Lower lobe of right lung (tissue), 2 donors: ENCODE measurements around the gene TBC1D19. TPM values are rescaled to one million over a fixed set of nuclear protein-coding genes. Genes with fewer than 3 reads are reported as not detected.

Experiments used
- ATAC-seq, 2 donors: fragments of 200-7000 bp; cut with Tn5 transposase; one replicate each; pipeline ENCODE4 v1.9.1; 2020 to 2022; ENCODE audit warnings: mild to moderate bottlenecking in 2 of 2, moderate library complexity in 2 of 2
- DNase-seq: peaks from one replicate; pipeline ENCODE4 v3.0.0-alpha.2; 2020
- H3K27ac ChIP-seq: fragments of 200-600 bp; one replicate; pipeline ENCODE4 v1.8.0; 2022
- H3K27me3 ChIP-seq: fragments of 200-600 bp; one replicate; pipeline ENCODE4 v1.8.0; 2022; ENCODE audit warnings: low read depth
- H3K36me3 ChIP-seq: fragments of 200-600 bp; one replicate; pipeline ENCODE4 v1.8.0; 2022; ENCODE audit warnings: mild to moderate bottlenecking
- H3K4me1 ChIP-seq: fragments of 200-600 bp; one replicate; pipeline ENCODE4 v1.8.0; 2022
- H3K4me3 ChIP-seq: fragments of 200-600 bp; one replicate; pipeline ENCODE4 v1.8.0; 2022; ENCODE audit warnings: mild to moderate bottlenecking
- H3K9me3 ChIP-seq: fragments of 200-600 bp; one replicate; pipeline ENCODE4 v1.8.0; 2022
- CTCF ChIP-seq: fragments of 200-600 bp; IDR thresholded peaks from one replicate; pipeline ENCODE4 v1.8.0; 2022; ENCODE audit warnings: antibody characterized with exemption, mild to moderate bottlenecking
- intact Hi-C: fragments of 100-400 bp; cut with DNase I; formaldehyde crosslinking; loops from one replicate; pipeline ENCODE4 v1.11.0; 2022
- total RNA-seq: library from RNA; stranded (reverse); fragmentation: NEBNext Ultra II Directional; extraction: Animal tissue kit (Norgen Biotek cat#: 25700); gene quantifications from one replicate; pipeline ENCODE4 v1.2.1, GENCODE V29; 2021
- donor health status: DM: no; HTN: yes; CAD: no; lungs with severe emphysema.

Gene TBC1D19
- total RNA-seq, 1 donor from 2014 or later, result 12.5 TPM

- H3K4me3 ChIP-seq, result no peak overlapping the region
- no peaks in the 10 kb centered on the region for H3K9me3 ChIP-seq
- peaks cover 8% of the 10 kb centered on the region for H3K36me3 ChIP-seq
- no peaks in the 10 kb centered on the region for H3K27me3 ChIP-seq
- intact Hi-C loops, result no loop called here
- no peak overlapping the region for H3K27ac ChIP-seq
- ATAC-seq (no peak), DNase-seq (no peak)
- H3K4me1 ChIP-seq, result no peaks in the 10 kb centered on the region
- no peak for TF ChIP-seq CTCF
Measured at GRCh38 chr4:26749867-26750266, 166.0 kb downstream of the TBC1D19 start.

GRCh38 chr4:26751004-26751403 is 167.1 kb downstream of the TBC1D19 start:
- ATAC-seq, result no peak
- no peak for DNase-seq
- H3K4me1 ChIP-seq, result no peaks in the 10 kb centered on the region
- peaks cover 8% of the 10 kb centered on the region for H3K36me3 ChIP-seq
- H3K27ac ChIP-seq, result no peak overlapping the region
- H3K4me3 ChIP-seq, result no peak overlapping the region
- H3K9me3 ChIP-seq, result no peaks in the 10 kb centered on the region
- no peak for TF ChIP-seq CTCF
- intact Hi-C loops, result no loop called here
- H3K27me3 ChIP-seq, result no peaks in the 10 kb centered on the region

GRCh38 chr4:26751838-26752237 is 168.0 kb downstream of the TBC1D19 start:
- H3K4me3 ChIP-seq, result no peak overlapping the region
- H3K4me1 ChIP-seq, result no peaks in the 10 kb centered on the region
- ATAC-seq (no peak), DNase-seq (no peak)
- H3K27ac ChIP-seq, result no peak overlapping the region
- no peak for TF ChIP-seq CTCF
- H3K27me3 ChIP-seq, result no peaks in the 10 kb centered on the region
- H3K9me3 ChIP-seq, result no peaks in the 10 kb centered on the region
- H3K36me3 ChIP-seq, result peaks cover 8% of the 10 kb centered on the region
- intact Hi-C loops, result no loop called here

GRCh38 chr4:26753187-26753586 is 169.3 kb downstream of the TBC1D19 start:
- peaks cover 8% of the 10 kb centered on the region for H3K36me3 ChIP-seq
- H3K27me3 ChIP-seq, result no peaks in the 10 kb centered on the region
- H3K4me3 ChIP-seq, result no peak overlapping the region
- no peak overlapping the region for H3K27ac ChIP-seq
- no peak for ATAC-seq
- TF ChIP-seq CTCF, result no peak
- no peak for DNase-seq
- no peaks in the 10 kb centered on the region for H3K4me1 ChIP-seq
- intact Hi-C loops, result no loop called here
- H3K9me3 ChIP-seq, result no peaks in the 10 kb centered on the region

GRCh38 chr4:26753617-26754016 is 169.7 kb downstream of the TBC1D19 start:
- peaks cover 5% of the 10 kb centered on the region for H3K36me3 ChIP-seq
- H3K27ac ChIP-seq, result no peak overlapping the region
- no peak for TF ChIP-seq CTCF
- intact Hi-C loops, result no loop called here
- H3K4me3 ChIP-seq, result no peak overlapping the region
- peak; percentile 62 to 88 for ATAC-seq
- DNase-seq, result no peak
- no peaks in the 10 kb centered on the region for H3K27me3 ChIP-seq
- no peaks in the 10 kb centered on the region for H3K4me1 ChIP-seq
- H3K9me3 ChIP-seq, result no peaks in the 10 kb centered on the region

GRCh38 chr4:26757751-26758150 is 173.9 kb downstream of the TBC1D19 start:
- Histone ChIP-seq H3K27ac (no peak overlapping the region), H3K27me3 (no peaks in the 10 kb centered on the region), H3K36me3 (no peaks in the 10 kb centered on the region), H3K4me1 (no peaks in the 10 kb centered on the region), H3K4me3 (no peak overlapping the region), H3K9me3 (no peaks in the 10 kb centered on the region)
- intact Hi-C loops, result no loop called here
- no peak for TF ChIP-seq CTCF
- DNase-seq (no peak), ATAC-seq (no peak)
